ENCODE measurements around the gene PROB1. TPM values are rescaled to one million over a fixed set of nuclear protein-coding genes. Genes with fewer than 3 reads are reported as not detected.

PROB1 gene
- total and polyA plus RNA-seq, 2 experiments from 2014 or later, result 0.55 to 1.6 TPM

DNA sequence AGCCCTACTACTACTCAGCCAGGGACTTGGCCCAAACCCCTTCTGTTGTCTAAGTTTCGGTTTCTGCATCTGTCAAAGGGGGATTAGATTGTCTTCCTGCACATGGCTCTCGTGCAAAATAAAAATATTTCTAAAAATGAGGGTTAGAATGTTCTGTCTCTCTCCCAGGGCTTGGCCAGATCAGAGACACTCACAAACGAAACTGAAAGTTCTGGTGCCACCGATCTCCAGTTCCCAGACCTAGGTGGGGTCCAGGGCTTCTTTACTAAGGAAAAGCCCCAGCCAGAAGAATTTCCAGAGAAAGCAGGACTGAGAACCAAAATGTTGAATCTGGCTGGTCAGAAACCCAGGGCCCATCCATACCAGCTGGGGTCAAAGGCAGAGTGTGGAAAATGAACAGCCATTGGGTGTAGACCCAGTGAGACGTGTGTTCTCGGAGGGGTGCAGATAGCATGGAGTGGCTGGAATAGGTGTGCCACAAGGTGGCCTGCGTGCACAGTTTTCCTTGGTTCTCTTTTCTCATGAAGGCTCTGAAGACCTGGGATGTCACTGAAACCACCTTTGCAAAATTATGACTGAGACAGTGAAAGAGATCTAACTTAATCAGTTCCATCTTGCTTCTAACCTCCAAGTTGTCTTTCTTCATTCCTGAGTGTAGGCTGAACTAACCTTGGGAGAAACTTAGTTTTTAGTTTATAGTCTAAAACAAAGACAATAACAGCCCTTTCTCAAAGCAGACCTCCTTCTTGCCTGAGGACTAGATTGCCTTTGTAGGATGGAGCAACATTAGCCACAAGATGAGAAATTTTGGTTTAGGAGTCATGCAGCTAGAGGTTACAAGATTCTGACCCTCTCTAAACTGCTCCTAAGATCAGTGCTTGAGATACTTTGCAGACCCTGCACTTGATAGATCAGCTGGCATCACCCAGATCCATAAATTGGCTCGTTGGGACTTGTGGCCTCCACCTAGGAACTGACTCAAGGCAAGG is 9.5 kb downstream of the PROB1 start:
- Histone ChIP-seq H3K27ac (peak overlapping the region; percentile 37), H3K4me3 (peak overlapping the region; percentile 68), H3K79me2 (ENCODE audit: insufficient read depth) (no peaks in the 10 kb centered on the region), H3K36me3 (ENCODE audit: low read depth) (no peaks in the 10 kb centered on the region), H3K9me2 (ENCODE audit: insufficient read depth) (no peaks in the 10 kb centered on the region), H3F3A (ENCODE audit: insufficient read depth) (0 out of 2 replicates have a peak, but pooled peaks cover 6% of the 10 kb centered on the region), H3K4me2 (ENCODE audit: unreplicated experiment) (peak overlapping the region; percentile 65), H3K27me3 (replicated peaks; ENCODE audit: insufficient read depth) (no peaks in the 10 kb centered on the region), H3K9me3 (ENCODE audit: low read depth) (no peaks in the 10 kb centered on the region), H3K4me1 (ENCODE audit: insufficient read depth) (peaks cover 7% of the 10 kb centered on the region; the same call in 1 of the 2 replicates), H4K20me1 (ENCODE audit: insufficient read depth) (no peaks in the 10 kb centered on the region), H2AFZ (peak overlapping the region; percentile 92), H3K9ac (peak overlapping the region; percentile 77)
- WGBS, 2 experiments (ENCODE audit: low coverage in 1 of 2, low lambda C conversion rate in 2 of 2, missing lambda C conversion rate in 2 of 2), result 26 to 27% methylated on average over 8 of the region's 8 CpGs
- in situ Hi-C loops (cut with MboI), result no loop called here
- no peak for TF ChIP-seq EZH2 (IDR thresholded peaks at IDR 0.05; ENCODE audit: insufficient read depth, poor library complexity, severe bottlenecking)
- TF ChIP-seq EZH2phosphoT487 (IDR thresholded peaks at IDR 0.05; ENCODE audit: insufficient read depth, low read depth), result no peak
- peak; percentile 57 for DNase-seq

GRCh38 chr5:139384591-139385051 is 10.3 kb downstream of the PROB1 start:
- H3K27me3 ChIP-seq (replicated peaks; ENCODE audit: insufficient read depth), result no peaks in the 10 kb centered on the region
- in situ Hi-C loops (cut with MboI), result no loop called here
- H3K4me3 ChIP-seq, result peak overlapping the region; percentile 68
- no peaks in the 10 kb centered on the region for H3K9me3 ChIP-seq (ENCODE audit: low read depth)
- H3K9me2 ChIP-seq (ENCODE audit: insufficient read depth), result no peaks in the 10 kb centered on the region
- 0 out of 2 replicates have a peak, but pooled peaks cover 6% of the 10 kb centered on the region for H3F3A ChIP-seq (ENCODE audit: insufficient read depth)
- H3K27ac ChIP-seq, result no peak overlapping the region
- peaks cover 7% of the 10 kb centered on the region; the same call in 1 of the 2 replicates for H3K4me1 ChIP-seq (ENCODE audit: insufficient read depth)
- no peaks in the 10 kb centered on the region for H4K20me1 ChIP-seq (ENCODE audit: insufficient read depth)
- H3K9ac ChIP-seq, result peak overlapping the region; percentile 77
- H3K4me2 ChIP-seq (ENCODE audit: unreplicated experiment), result peak overlapping the region; percentile 65
- WGBS, 2 experiments (ENCODE audit: low coverage in 1 of 2, low lambda C conversion rate in 2 of 2, missing lambda C conversion rate in 2 of 2), result 82% methylated on average over 9 of the region's 9 CpGs
- H3K36me3 ChIP-seq (ENCODE audit: low read depth), result no peaks in the 10 kb centered on the region
- no peaks in the 10 kb centered on the region for H3K79me2 ChIP-seq (ENCODE audit: insufficient read depth)
- peak overlapping the region; percentile 92 for H2AFZ ChIP-seq
- no peak for DNase-seq
- TF ChIP-seq EZH2phosphoT487 (IDR thresholded peaks at IDR 0.05; ENCODE audit: insufficient read depth, low read depth), result no peak
- no peak for TF ChIP-seq EZH2 (IDR thresholded peaks at IDR 0.05; ENCODE audit: insufficient read depth, poor library complexity, severe bottlenecking)

- 85 to 88% methylated on average over 7 of the region's 7 CpGs for WGBS, 2 experiments (ENCODE audit: low coverage in 1 of 2, low lambda C conversion rate in 2 of 2, missing lambda C conversion rate in 2 of 2)
- peaks cover 7% of the 10 kb centered on the region; the same call in 1 of the 2 replicates for H3K4me1 ChIP-seq (ENCODE audit: insufficient read depth)
- TF ChIP-seq EZH2 (IDR thresholded peaks at IDR 0.05; ENCODE audit: insufficient read depth, poor library complexity, severe bottlenecking) (no peak), EZH2phosphoT487 (IDR thresholded peaks at IDR 0.05; ENCODE audit: insufficient read depth, low read depth) (no peak)
- no peaks in the 10 kb centered on the region for H3K27me3 ChIP-seq (replicated peaks; ENCODE audit: insufficient read depth)
- H3K4me3 ChIP-seq, result no peak overlapping the region
- H2AFZ ChIP-seq, result no peak overlapping the region
- in situ Hi-C loops (cut with MboI), result no loop called here
- H3K36me3 ChIP-seq (ENCODE audit: low read depth), result no peaks in the 10 kb centered on the region
- 0 out of 2 replicates have a peak, but pooled peaks cover 6% of the 10 kb centered on the region for H3F3A ChIP-seq (ENCODE audit: insufficient read depth)
- H3K79me2 ChIP-seq (ENCODE audit: insufficient read depth), result no peaks in the 10 kb centered on the region
- no peaks in the 10 kb centered on the region for H3K9me2 ChIP-seq (ENCODE audit: insufficient read depth)
- no peaks in the 10 kb centered on the region for H3K9me3 ChIP-seq (ENCODE audit: low read depth)
- no peak overlapping the region for H3K4me2 ChIP-seq (ENCODE audit: unreplicated experiment)
- H4K20me1 ChIP-seq (ENCODE audit: insufficient read depth), result no peaks in the 10 kb centered on the region
- no peak for DNase-seq
- no peak overlapping the region for H3K27ac ChIP-seq
- H3K9ac ChIP-seq, result no peak overlapping the region
Observed at GRCh38 chr5:139383993-139384590, 10.8 kb downstream of the PROB1 start.

DNA sequence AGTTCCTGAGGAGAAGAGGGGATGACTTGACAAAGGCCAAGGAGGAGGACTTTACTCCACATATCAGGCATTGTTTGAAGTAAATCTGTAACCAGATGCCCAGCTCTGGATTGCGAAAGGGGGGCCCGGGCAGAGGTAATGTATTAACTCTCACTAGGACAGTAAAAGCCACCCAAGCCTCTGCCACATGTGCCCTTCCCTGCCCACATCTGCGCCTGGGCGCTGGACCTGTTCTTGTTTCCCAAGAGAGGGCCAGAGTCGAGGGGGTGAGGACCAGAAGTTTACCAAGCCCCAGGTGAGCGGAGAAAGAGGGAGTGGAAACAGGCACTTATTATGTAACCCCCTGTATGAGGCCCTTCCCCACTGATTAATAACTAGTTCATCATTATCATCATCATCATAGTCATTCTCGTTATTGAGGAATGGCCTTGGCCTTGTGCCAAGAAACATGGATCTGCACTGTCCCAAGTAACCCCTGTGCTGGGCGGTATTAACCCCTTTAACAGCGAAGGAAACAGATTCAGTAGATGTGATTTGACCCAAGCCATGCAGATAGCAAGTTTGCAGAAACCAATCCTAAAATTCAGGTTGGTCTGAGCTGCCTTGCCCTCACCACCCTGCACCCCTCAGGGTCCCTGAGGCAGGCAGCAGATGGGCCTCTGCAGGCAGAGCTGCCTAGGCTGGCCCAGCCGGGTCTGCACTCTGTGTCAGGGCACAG is 11.5 kb downstream of the PROB1 start, which contains the start of gene SLC23A1:
TSS of gene SLC23A1 (minus strand) at position 23 of the 718 bp plus-strand sequence. CDS start 44 bp downstream, outside the sequence.
- no peak within 1 kb of the TSS for H2AFZ ChIP-seq
- H3K27ac ChIP-seq, result no peak within 1 kb of the TSS
- no peaks in the 10 kb centered on the region for H3K27me3 ChIP-seq (replicated peaks; ENCODE audit: insufficient read depth)
- no peaks in the 10 kb centered on the region for H3K79me2 ChIP-seq (ENCODE audit: insufficient read depth)
- no peak within 1 kb of the TSS for H3K4me2 ChIP-seq (ENCODE audit: unreplicated experiment)
- no peaks in the 10 kb centered on the region for H3K9me2 ChIP-seq (ENCODE audit: insufficient read depth)
- H4K20me1 ChIP-seq (ENCODE audit: insufficient read depth), result no peaks in the 10 kb centered on the region
- in situ Hi-C loops (cut with MboI), result no loop called here
- H3K4me1 ChIP-seq (ENCODE audit: insufficient read depth), result peaks cover 7% of the 10 kb centered on the region; the same call in 1 of the 2 replicates
- 69 to 77% methylated on average over 10 of the region's 10 CpGs for WGBS, 2 experiments (ENCODE audit: low coverage in 1 of 2, low lambda C conversion rate in 2 of 2, missing lambda C conversion rate in 2 of 2)
- 0 out of 2 replicates have a peak, but pooled peaks cover 6% of the 10 kb centered on the region for H3F3A ChIP-seq (ENCODE audit: insufficient read depth)
- no peaks in the 10 kb centered on the region for H3K36me3 ChIP-seq (ENCODE audit: low read depth)
- H3K4me3 ChIP-seq, result no peak within 1 kb of the TSS
- TF ChIP-seq EZH2phosphoT487 (IDR thresholded peaks at IDR 0.05; ENCODE audit: insufficient read depth, low read depth) (no peak), EZH2 (IDR thresholded peaks at IDR 0.05; ENCODE audit: insufficient read depth, poor library complexity, severe bottlenecking) (no peak)
- H3K9ac ChIP-seq, result no peak within 1 kb of the TSS
- DNase-seq, result peak; percentile 47
- H3K9me3 ChIP-seq (ENCODE audit: low read depth), result no peaks in the 10 kb centered on the region
